Esophagus squamous epithelium (tissue), 5 donors: Measurements from ENCODE around the gene TMEM221. TPM values are rescaled to one million over a fixed set of nuclear protein-coding genes. Genes with fewer than 3 reads are reported as not detected.
"Not testable (repeated sequence)": the region's sequence is repeated elsewhere in the genome, so short reads cannot be mapped to it uniquely, and the experiment has no call there.

Experiments
- DNase-seq: peaks from one replicate; lab custom pipeline; 2025; lab: John Stamatoyannopoulos, UW
- H3K27ac ChIP-seq, 4 donors: fragments of 200-600 bp; sonication (generic); one replicate each; pipeline ENCODE4 v1.5.1; 2016 to 2019; ENCODE audit warnings: mild to moderate bottlenecking in 1 of 4
- H3K27me3 ChIP-seq, 4 donors: fragments of 200-600 bp; sonication (generic); 1 replicate in 3 of 4; 2 replicates in 1 of 4; pipeline versions ENCODE4 v1.5.1 to v1.6.0; 2017 to 2021; ENCODE audit warnings: antibody characterized with exemption in 1 of 4
- H3K36me3 ChIP-seq, 3 donors: fragments of 200-600 bp; sonication (generic); one replicate each; pipeline ENCODE4 v1.5.1; 2016 to 2019
- H3K4me1 ChIP-seq, 3 donors: fragments of 200-600 bp; sonication (generic); one replicate each; pipeline ENCODE4 v1.5.1; 2017 to 2019
- H3K4me3 ChIP-seq, 4 donors: fragments of 200-600 bp; sonication (generic); 1 replicate in 3 of 4; 2 replicates in 1 of 4; pipeline ENCODE4 v1.5.1; 2016 to 2019; ENCODE audit warnings: mild to moderate bottlenecking in 2 of 4, moderate library complexity in 1 of 4
- H3K9me3 ChIP-seq, 3 donors: fragments of 200-600 bp; sonication (generic); one replicate each; pipeline ENCODE4 v1.5.1; 2016 to 2019
- CTCF ChIP-seq, 6 experiments: fragments of 450-650 bp in 4 of 6; fragments of 200-600 bp in 2 of 6; sonication (generic) in 2 of 6; IDR thresholded peaks; one replicate each; pipeline ENCODE4 v1.5.1; 2016 to 2019; ENCODE audit warnings: antibody characterized with exemption in 6 of 6, mild to moderate bottlenecking in 4 of 6, moderate library complexity in 4 of 6
- POLR2A ChIP-seq, 4 donors: fragments of 450-650 bp; IDR thresholded peaks; one replicate each; pipeline ENCODE4 v1.6.1; 2017; ENCODE audit warnings: antibody characterized with exemption in 4 of 4, mild to moderate bottlenecking in 4 of 4, moderate library complexity in 3 of 4
- WGBS, 2 donors: methylation state at CpG; one replicate each; pipeline ENCODE4 v1.1.5; 2018; 5-methylcytosine and 5-hydroxymethylcytosine counted together
- intact Hi-C: fragments of 100-400 bp; cut with DNase I; formaldehyde crosslinking; loops from one replicate; pipeline ENCODE4 v1.15.0; 2022
- total RNA-seq, 4 donors: library from RNA; depleted of rRNA; stranded (reverse); fragments of >200 nt; gene quantifications; one replicate each; pipeline ENCODE4 v1.1.0, GENCODE V29; 2016
- donor health status: DM: yes; HTN: yes; CAD: no.

Gene TMEM221
- total RNA-seq, 4 donors from 2014 or later: 0.19 to 0.26 TPM; not detected in 2

- no peak overlapping the region for H3K27ac ChIP-seq
- 82 to 89% methylated on average over 3 of the region's 3 CpGs for WGBS, 2 donors
- peaks cover 0 to 28% (median 0%) of the 10 kb centered on the region in 3 donors for H3K36me3 ChIP-seq
- H3K27me3 ChIP-seq: no peaks in the 10 kb centered on the region
- peaks cover 0 to 25% (median 4%) of the 10 kb centered on the region in 3 donors for H3K4me1 ChIP-seq
- no peak for TF ChIP-seq CTCF (IDR thresholded peaks at IDR 0.05)
- TF ChIP-seq POLR2A (IDR thresholded peaks at IDR 0.05): no peak
- no peak overlapping the region for H3K4me3 ChIP-seq
- intact Hi-C loops: no loop called here
- DNase-seq: no peak
- no peaks in the 10 kb centered on the region for H3K9me3 ChIP-seq
Observed at GRCh38 chr19:17482877-17483604, 34.6 kb upstream of the TMEM221 start.

- 89 to 98% methylated on average over 8 to 9 of the region's 13 CpGs for WGBS, 2 donors
- DNase-seq: no peak
Observed at GRCh38 chr19:17481986-17482385, 33.5 kb upstream of the TMEM221 start.

GRCh38 chr19:17479325-17479791, 30.9 kb upstream of the TMEM221 start:
- DNase-seq: no peak
- intact Hi-C loops: no loop called here
- Histone ChIP-seq H3K4me3 (no peak overlapping the region), H3K27ac (peak overlapping the region in 2 of 4 donors; percentile 21 to 37), H3K27me3 (no peaks in the 10 kb centered on the region), H3K36me3 (peaks cover 0 to 8% (median 0%) of the 10 kb centered on the region in 3 donors), H3K4me1 (peaks cover 0 to 31% (median 12%) of the 10 kb centered on the region in 3 donors), H3K9me3 (no peaks in the 10 kb centered on the region)
- TF ChIP-seq POLR2A (IDR thresholded peaks at IDR 0.05) (no peak), CTCF (IDR thresholded peaks at IDR 0.05) (no peak)
- 56 to 70% methylated on average over 6 of the region's 6 CpGs for WGBS, 2 donors

More at GRCh38 chr19:17481986-17482385, 33.5 kb upstream of the TMEM221 start:
- intact Hi-C loops: no loop called here
- Histone ChIP-seq H3K4me3 (no peak overlapping the region), H3K36me3 (peaks cover 0 to 17% (median 0%) of the 10 kb centered on the region in 3 donors), H3K9me3 (no peaks in the 10 kb centered on the region), H3K4me1 (peaks cover 0 to 16% (median 0%) of the 10 kb centered on the region in 3 donors), H3K27ac (no peak overlapping the region), H3K27me3 (no peaks in the 10 kb centered on the region)
- TF ChIP-seq CTCF (IDR thresholded peaks at IDR 0.05) (no peak), POLR2A (IDR thresholded peaks at IDR 0.05) (no peak)

GRCh38 chr19:17475541-17476115, 27.2 kb upstream of the TMEM221 start:
- Histone ChIP-seq H3K4me3 (peak overlapping the region in 1 of 4 donors; percentile 15), H3K27me3 (no peaks in the 10 kb centered on the region), H3K36me3 (no peaks in the 10 kb centered on the region), H3K4me1 (peaks cover 0 to 49% (median 18%) of the 10 kb centered on the region in 3 donors), H3K9me3 (no peaks in the 10 kb centered on the region), H3K27ac (peak overlapping the region in 3 of 4 donors; percentile 24 to 73 (median 31))
- no peak for DNase-seq
- WGBS, 2 donors: 39 to 52% methylated on average over 6 to 10 of the region's 10 CpGs
- TF ChIP-seq POLR2A (IDR thresholded peaks at IDR 0.05) (no peak), CTCF (IDR thresholded peaks at IDR 0.05) (no peak)
- intact Hi-C loops: no loop called here

- DNase-seq, H3K4me3 ChIP-seq, H3K36me3 ChIP-seq, H3K9me3 ChIP-seq, H3K27me3 ChIP-seq, intact Hi-C loops: not testable (repeated sequence)
- Histone ChIP-seq H3K4me1 (peaks cover 0 to 51% (median 18%) of the 10 kb centered on the region in 3 donors), H3K27ac (peak overlapping the region in 3 of 4 donors; percentile 24 to 73 (median 31))
- 80 to 93% methylated on average over 3 to 6 of the region's 6 CpGs for WGBS, 2 donors
Observed at GRCh38 chr19:17475011-17475540, 26.6 kb upstream of the TMEM221 start.
